Astrocyte of the spinal cord (primary cell): ENCODE measurements around the gene ZCCHC14.

Experiments used
- DNase-seq: peaks from one replicate; pipeline ENCODE4 v3.0.0; 2011; ENCODE audit warnings: low read depth, low spot score
- H3K4me3 ChIP-seq: 2 replicates; pipeline ENCODE4 v1.5.1; 2011; ENCODE audit warnings: low read depth, mild to moderate bottlenecking, low read length, moderate library complexity
- in situ Hi-C: cut with HindIII; loops from 2 replicates; pipeline ENCODE4 v1.10.0; 2017; ENCODE audit warnings: low sequenced_read_pairs
- TF ChIP-seq, protein P1 (sequence below): IDR thresholded peaks from 2 replicates; pipeline ENCODE4 v1.5.1; 2012; ENCODE audit warnings: low read depth, mild to moderate bottlenecking, low read length, inconsistent platforms

The ZCCHC14 gene

DNA sequence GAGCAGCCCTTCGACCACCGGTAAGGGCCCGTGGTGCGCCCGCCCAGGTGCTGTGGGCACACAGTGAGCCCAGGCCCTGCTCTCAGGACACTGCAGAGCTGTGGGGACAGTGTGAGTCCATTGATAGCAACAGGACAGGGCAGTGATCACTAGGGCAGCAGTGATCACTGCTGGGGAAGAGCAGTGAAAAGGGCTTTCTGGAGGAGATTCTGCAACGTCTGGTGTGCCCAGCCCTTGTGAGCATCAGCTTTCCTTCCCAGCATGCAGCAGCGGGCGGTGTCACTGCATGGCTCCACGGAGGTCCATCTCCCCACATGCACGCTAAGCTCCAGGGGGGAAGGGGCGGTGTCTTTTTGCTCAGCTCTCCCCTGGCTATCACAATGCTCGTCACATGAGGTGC, 68.6 kb downstream of the ZCCHC14 start:
- TF ChIP-seq, protein P1, sequence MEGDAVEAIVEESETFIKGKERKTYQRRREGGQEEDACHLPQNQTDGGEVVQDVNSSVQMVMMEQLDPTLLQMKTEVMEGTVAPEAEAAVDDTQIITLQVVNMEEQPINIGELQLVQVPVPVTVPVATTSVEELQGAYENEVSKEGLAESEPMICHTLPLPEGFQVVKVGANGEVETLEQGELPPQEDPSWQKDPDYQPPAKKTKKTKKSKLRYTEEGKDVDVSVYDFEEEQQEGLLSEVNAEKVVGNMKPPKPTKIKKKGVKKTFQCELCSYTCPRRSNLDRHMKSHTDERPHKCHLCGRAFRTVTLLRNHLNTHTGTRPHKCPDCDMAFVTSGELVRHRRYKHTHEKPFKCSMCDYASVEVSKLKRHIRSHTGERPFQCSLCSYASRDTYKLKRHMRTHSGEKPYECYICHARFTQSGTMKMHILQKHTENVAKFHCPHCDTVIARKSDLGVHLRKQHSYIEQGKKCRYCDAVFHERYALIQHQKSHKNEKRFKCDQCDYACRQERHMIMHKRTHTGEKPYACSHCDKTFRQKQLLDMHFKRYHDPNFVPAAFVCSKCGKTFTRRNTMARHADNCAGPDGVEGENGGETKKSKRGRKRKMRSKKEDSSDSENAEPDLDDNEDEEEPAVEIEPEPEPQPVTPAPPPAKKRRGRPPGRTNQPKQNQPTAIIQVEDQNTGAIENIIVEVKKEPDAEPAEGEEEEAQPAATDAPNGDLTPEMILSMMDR: no peak
- no peak for DNase-seq
- in situ Hi-C loops: no loop called here
- H3K4me3 ChIP-seq: no peak overlapping the region

DNA sequence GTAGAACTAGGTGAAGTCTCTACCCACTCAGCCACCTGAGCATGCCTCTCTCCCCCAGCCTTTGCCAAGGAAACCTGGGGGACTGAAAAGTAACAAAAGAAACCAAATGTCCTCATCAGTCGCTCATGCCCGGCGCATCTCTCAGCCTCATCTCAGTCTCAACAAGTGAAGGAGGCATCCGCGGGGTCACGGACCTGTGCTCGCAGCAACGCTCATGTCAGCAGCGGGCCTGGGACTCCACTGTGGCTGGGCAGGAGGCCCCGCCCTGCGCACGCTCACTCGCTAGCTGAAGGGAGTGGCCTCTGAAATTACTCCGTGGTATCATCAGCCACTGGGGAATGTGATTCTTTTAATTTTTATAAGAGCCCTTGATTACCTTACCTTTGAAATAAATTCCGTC, 69.4 kb downstream of the ZCCHC14 start:
- TF ChIP-seq, protein P1: no peak
- in situ Hi-C loops: no loop called here
- H3K4me3 ChIP-seq: no peak overlapping the region
- DNase-seq: no peak

DNA sequence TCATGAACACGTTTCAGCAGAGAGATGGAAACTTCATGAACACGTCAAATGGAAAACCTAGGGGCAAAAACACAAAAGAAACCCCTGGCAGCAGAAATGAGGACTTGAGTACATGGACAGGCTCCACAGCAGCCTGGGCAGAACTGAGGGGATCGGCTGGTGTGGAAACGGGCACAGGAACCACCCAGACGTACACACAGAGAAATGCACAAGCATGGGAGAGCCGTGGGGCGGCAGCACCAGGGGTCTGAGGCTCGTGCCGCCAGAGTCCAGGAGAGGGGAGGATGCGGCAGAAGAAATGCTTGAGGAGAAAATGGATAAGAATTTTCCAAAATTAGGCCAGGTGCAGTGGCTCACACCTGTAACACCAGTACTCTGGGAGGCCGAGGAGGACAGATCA, 70.7 kb downstream of the ZCCHC14 start:
- in situ Hi-C loops: no loop called here
- TF ChIP-seq, protein P1: no peak
- no peak overlapping the region for H3K4me3 ChIP-seq
- no peak for DNase-seq

DNA sequence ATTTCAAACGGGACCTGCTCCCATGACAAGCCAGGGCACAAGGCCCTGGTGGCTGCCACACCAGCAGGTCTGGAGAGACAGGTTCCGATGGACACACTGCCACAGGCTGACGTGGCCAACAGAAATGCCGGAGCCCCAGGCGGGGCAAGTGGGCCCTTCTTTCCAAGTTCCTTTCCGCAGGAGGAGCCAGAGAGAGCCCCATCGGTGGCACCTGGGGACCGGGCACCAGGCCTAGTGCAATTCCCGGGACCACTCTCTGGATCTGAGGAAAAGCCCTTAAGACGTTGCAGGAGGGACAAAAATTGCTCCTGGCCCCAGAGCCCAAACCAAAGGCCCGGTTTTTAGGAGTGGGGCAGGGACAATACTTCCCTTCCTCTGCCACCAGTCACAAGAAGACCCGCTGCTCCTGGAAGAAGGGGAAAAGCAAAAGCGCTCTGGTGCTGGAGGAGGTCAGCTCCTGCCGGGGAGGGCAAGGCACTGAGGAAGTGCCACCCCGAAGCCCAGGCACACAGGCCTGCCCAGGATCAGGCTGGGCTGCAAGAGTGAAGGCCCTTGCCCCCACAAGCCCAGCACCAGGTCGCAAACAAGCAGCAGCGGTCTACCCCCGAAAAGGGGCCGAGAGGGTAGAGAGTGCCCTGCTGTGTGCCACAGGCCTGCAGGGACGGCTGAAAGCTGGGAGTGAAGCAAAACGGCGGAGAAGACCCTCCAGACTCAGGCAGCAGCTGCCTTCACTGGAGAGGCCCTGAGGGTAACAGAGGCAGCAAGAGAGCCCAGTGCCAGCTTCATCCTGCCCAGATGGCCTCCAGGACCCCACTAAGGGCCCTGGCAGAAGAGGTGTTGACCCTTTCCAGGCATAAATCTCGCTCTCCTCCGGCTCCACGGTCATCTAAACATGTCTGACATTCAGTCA, 71.6 kb downstream of the ZCCHC14 start:
- H3K4me3 ChIP-seq: no peak overlapping the region
- TF ChIP-seq, protein P1: no peak
- in situ Hi-C loops: no loop called here
- DNase-seq: no peak

DNA sequence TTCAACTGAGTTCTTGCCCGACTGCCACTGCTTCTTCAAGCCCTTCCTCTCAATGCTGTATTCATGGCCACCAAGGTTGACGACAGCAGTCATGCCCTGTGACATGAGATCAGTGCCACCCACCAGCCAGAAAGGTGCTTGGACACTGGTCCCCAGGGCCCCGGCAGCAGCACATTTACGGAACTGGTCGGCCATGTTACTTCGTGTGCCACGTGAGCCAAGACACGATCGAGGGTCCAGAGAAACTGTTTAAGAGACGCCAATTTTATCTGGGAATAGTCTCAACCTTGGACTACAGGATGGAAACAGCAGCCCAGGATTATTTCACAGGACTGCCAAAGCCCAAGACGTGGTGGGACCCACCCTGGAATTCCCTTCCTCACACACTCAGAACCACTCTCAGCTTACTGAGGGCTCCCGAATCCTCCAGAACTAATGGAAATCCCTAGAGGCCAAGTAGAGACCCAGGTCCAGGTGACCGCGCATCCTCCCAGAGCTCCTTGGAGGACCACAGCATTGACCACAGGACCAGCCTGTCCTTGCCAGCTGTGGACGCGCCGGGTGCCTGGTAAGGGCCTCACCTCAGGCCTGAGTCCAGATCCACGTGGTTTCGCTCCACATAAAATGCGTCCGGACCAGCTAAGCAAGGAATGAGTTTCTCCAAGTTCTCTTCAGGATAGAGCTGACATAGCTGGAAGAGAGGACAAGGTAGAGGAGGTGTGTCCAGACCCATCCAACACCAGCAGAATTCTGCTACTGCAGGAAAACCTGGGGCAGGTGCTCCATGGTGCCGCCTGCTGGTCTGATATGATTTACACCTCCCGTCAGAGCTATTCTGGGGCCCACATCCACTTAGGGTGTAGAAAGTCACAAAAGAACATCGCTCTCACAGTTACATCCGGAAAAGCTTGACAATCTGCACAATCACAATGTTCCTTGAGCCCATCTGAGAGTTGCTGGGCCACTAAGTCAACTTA, 72.5 kb downstream of the ZCCHC14 start:
- no peak overlapping the region for H3K4me3 ChIP-seq
- DNase-seq: no peak
- TF ChIP-seq, protein P1: no peak
- in situ Hi-C loops: no loop called here

DNA sequence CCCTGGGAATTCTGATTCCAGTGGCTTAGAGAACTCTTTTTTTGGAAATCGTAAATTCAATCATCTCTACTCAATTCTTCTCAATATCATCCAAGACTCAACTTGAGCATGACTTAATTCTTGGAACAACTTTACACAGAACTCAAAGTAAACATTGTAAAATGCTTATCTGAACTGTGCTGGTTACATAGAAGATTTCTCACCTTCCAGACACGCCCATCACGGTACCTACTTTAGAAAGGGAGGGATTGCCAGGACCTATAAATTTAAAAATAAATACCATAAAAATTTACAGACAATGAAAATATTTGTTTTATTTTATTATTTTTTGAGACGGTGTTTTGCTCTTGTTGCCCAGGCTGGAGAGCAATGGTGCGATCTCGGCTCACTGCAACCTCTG, 74.2 kb downstream of the ZCCHC14 start:
- H3K4me3 ChIP-seq: no peak overlapping the region
- TF ChIP-seq, protein P1: no peak
- no peak for DNase-seq
- in situ Hi-C loops: no loop called here
